T-helper 2 cell treated with Interferon-gamma antibody and Interleukin-4, amounts not matched to agents 5 μg/mL and 100 μg/mL, for 36 hours (primary cell): ENCODE results near the gene ZPBP2.
"Not testable (repeated sequence)": the region's sequence is repeated elsewhere in the genome, so short reads cannot be mapped to it uniquely, and the experiment has no call there.

ENCODE experiments used
- DNase-seq: peaks from one replicate; pipeline ENCODE4 v3.0.0; 2021; ENCODE audit warnings: low spot score
- H3K27ac Mint-ChIP-seq: one replicate; pipeline ENCODE4 v1.8.0; 2021; ENCODE audit warnings: mild to moderate bottlenecking, mixed read lengths
- H3K27me3 Mint-ChIP-seq: one replicate; pipeline ENCODE4 v1.8.0; 2021; ENCODE audit warnings: low read depth, mixed read lengths
- H3K36me3 Mint-ChIP-seq: one replicate; pipeline ENCODE4 v1.8.0; 2021; ENCODE audit warnings: low read depth, mixed read lengths
- H3K4me1 Mint-ChIP-seq: one replicate; pipeline ENCODE4 v1.8.0; 2021; ENCODE audit warnings: low read depth, mixed read lengths
- H3K4me3 Mint-ChIP-seq: one replicate; pipeline ENCODE4 v1.8.0; 2022; ENCODE audit warnings: mild to moderate bottlenecking, moderate library complexity, mixed read lengths
- H3K9me3 Mint-ChIP-seq: one replicate; pipeline ENCODE4 v1.8.0; 2021; ENCODE audit warnings: mixed read lengths

Gene ZPBP2

GRCh38 chr17:39838784-39839183 lies 29.2 kb upstream of the ZPBP2 start:
- Mint-ChIP-seq H3K9me3 (peaks cover 36% of the 10 kb centered on the region), H3K27ac (no peak overlapping the region), H3K36me3 (peaks cover 54% of the 10 kb centered on the region), H3K27me3 (no peaks in the 10 kb centered on the region), H3K4me3 (no peak overlapping the region), H3K4me1 (peaks cover 17% of the 10 kb centered on the region)
- DNase-seq = no peak

DNA sequence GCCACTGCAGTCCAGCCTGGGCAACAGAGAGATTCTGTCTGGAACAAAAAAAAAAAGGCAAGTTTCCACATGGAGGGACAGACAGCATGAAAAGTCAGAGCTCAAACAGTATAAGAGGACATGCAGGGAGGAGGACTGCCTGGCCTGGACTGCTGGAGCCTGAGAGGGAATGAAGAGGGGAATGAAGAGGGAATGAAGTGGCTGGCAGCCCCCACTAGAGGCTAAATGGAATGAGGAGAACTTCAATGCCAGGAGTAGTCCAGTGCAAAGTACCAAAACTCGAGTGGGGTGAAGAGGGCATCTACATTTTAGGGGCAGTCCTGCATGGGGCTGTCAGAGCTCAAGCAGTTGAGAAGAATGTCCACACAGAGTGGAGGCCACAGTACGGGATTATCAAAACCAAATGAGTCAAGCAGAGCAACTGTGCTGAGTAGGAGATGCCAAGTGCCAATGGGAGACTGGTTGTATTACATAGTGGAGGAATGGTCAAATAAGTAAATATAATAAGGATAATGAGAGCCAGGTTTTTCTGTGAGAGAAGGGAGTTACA lies 26.8 kb upstream of the ZPBP2 start:
- no peak for DNase-seq
- Mint-ChIP-seq H3K36me3 (peaks cover 42% of the 10 kb centered on the region), H3K4me1 (peaks cover 29% of the 10 kb centered on the region), H3K9me3 (peaks cover 24% of the 10 kb centered on the region), H3K4me3 (no peak overlapping the region), H3K27ac (no peak overlapping the region), H3K27me3 (no peaks in the 10 kb centered on the region)

DNA sequence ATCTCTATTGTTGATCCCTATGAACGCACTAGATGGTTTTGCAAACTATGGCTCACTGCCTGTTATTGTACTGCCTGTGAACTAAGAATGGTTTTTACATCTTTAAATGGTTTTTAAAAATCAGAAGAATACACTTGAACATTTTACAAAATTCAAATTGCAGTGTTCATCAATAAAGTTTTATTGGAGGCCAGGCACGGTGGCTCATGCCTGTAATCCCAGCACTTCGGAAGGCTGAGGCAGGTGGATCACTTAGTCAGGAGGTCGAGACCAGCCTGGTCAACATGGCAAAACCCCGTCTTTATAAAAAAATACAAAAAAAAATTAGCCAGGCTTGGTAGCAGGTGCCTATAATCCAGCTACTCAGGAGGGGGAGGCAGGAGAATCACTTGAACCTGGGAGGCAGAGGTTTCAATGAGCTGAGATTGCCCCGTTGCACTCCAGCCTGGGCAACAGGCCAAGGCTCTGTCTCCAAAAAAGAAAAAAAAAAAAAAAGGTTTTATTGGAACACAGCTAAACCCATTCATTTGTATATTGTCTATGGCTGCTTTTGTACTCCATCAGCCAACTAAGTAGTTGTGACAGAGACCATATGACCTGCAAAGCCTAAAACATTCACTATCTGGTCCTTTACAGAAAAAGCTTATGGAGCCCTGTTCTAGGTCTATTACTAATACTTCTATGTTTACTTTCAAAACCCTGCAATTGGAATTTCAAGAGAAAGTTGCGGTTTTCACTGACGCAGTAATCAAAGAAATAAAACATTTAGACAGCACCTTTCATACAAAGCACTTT lies 22.8 kb upstream of the ZPBP2 start:
- Mint-ChIP-seq H3K27ac (no peak overlapping the region), H3K27me3 (no peaks in the 10 kb centered on the region), H3K36me3 (peaks cover 25% of the 10 kb centered on the region), H3K4me3 (no peak overlapping the region), H3K4me1 (peaks cover 52% of the 10 kb centered on the region), H3K9me3 (peaks cover 4% of the 10 kb centered on the region)
- no peak for DNase-seq

DNA sequence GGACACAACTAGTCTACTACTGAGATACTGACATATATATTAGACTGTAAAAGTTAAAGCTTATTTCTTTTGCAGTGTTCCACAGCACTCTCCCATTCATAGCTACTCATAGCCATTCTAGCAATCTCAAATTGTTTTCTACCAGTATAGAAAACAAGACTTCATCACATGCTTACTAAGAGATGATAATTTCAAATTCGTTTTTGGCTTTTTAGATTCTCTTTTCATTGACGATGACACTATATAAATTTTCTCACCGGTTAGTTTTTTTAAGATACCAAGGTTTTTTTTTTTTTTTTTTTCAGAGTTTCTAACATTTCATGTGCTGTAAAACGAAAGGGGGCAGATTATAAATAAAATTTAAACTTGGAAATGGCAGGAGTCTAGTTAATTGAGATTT lies 21.8 kb upstream of the ZPBP2 start:
- Mint-ChIP-seq H3K4me3 (no peak overlapping the region), H3K9me3 (no peaks in the 10 kb centered on the region), H3K27me3 (no peaks in the 10 kb centered on the region), H3K4me1 (peaks cover 50% of the 10 kb centered on the region), H3K27ac (no peak overlapping the region), H3K36me3 (peaks cover 17% of the 10 kb centered on the region)
- DNase-seq = no peak

DNA sequence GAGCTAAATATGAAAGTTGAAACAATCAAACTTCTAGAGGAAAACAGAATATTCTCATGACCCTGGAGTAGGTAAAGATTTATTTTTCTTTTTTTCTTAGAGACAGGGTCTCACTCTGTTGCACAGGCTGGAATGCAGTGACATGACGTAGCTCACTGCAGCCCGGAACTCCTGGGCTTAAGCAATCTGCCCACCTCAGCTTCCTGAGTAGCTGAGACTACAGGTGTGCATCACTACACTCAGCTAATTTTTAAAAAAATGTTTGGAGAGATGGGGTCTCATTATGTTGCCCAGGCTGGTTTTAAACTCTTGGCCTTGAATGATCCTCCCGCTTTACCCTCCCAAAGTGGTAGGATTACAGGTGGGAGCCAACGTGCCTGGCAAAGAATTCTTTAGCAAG lies 19.4 kb upstream of the ZPBP2 start:
- Mint-ChIP-seq H3K27ac (no peak overlapping the region), H3K4me1 (peaks cover 45% of the 10 kb centered on the region), H3K4me3 (no peak overlapping the region), H3K36me3 (peaks cover 14% of the 10 kb centered on the region), H3K27me3 (no peaks in the 10 kb centered on the region), H3K9me3 (no peaks in the 10 kb centered on the region)
- no peak for DNase-seq

DNA sequence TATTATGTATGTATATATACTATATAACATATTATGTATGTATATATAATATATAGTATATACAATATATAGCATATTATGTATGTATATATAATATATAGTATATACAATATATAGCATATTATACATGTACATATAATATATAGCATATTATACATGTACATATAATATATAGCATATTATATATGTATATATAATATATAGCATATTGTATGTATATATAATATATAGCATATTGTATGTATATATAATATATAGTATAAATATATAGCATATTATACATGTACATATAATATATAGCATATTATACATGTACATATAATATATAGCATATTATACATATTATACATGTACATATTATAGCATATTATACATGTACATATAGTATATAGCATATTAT lies 17.8 kb upstream of the ZPBP2 start:
- not testable (repeated sequence) for H3K27ac Mint-ChIP-seq, H3K27me3 Mint-ChIP-seq, DNase-seq, H3K4me3 Mint-ChIP-seq, H3K9me3 Mint-ChIP-seq
- Mint-ChIP-seq H3K36me3 (peaks cover 17% of the 10 kb centered on the region), H3K4me1 (peaks cover 43% of the 10 kb centered on the region)

DNA sequence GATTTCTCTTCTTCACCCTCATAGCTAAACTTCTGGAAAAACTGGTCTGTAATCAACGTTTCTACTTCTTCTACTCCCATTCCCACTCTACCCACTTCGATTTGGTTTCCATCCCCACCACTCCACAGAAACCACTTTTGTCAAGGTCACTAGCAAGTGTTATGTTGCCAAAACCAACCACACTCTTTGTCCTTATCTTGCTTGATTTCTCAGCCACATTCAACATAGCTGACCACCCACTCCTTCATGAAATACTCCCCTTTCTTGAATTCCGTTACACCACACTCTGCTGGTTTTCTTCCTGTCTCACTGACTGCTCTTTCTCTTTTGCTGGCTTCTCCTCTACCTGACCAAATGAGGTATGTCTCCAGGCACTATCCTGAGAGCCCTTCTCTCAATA lies 15.8 kb upstream of the ZPBP2 start:
- peak overlapping the region; percentile 17 for H3K27ac Mint-ChIP-seq
- H3K4me3 Mint-ChIP-seq = peak overlapping the region; percentile 42
- H3K36me3 Mint-ChIP-seq = peaks cover 16% of the 10 kb centered on the region
- no peaks in the 10 kb centered on the region for H3K9me3 Mint-ChIP-seq
- H3K4me1 Mint-ChIP-seq = peaks cover 37% of the 10 kb centered on the region
- peak; percentile 15 for DNase-seq
- H3K27me3 Mint-ChIP-seq = no peaks in the 10 kb centered on the region

GRCh38 chr17:39854909-39855308 lies 13.1 kb upstream of the ZPBP2 start:
- Mint-ChIP-seq H3K4me1 (peaks cover 22% of the 10 kb centered on the region), H3K36me3 (peaks cover 10% of the 10 kb centered on the region), H3K4me3 (no peak overlapping the region), H3K27ac (no peak overlapping the region), H3K27me3 (no peaks in the 10 kb centered on the region), H3K9me3 (no peaks in the 10 kb centered on the region)
- DNase-seq = no peak

- not testable (repeated sequence) for H3K27me3 Mint-ChIP-seq, H3K27ac Mint-ChIP-seq, H3K4me3 Mint-ChIP-seq, DNase-seq, H3K9me3 Mint-ChIP-seq
- peaks cover 27% of the 10 kb centered on the region for H3K4me1 Mint-ChIP-seq
- peaks cover 10% of the 10 kb centered on the region for H3K36me3 Mint-ChIP-seq
Measured at GRCh38 chr17:39855911-39856649, 11.9 kb upstream of the ZPBP2 start.

DNA sequence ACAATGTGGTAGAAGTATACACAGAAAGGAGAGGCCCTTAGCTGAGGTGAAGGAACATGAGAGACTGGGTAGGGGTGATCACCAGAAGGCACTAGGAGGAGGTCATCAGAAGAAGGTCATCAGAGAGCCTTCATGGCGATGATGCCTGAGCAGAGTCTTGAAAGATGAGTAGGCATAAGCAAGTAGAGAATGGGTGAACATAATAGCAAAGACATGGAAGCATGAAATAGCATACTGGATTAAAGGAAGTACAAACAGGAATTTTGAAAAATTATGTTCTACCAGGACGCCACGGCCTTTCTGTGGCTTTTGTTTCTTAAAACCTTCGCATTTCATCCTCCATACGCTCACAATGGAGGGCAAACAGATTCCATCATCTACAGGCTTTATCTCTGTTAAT lies 6.8 kb upstream of the ZPBP2 start:
- Mint-ChIP-seq H3K27me3 (no peaks in the 10 kb centered on the region), H3K9me3 (no peaks in the 10 kb centered on the region), H3K4me3 (peak overlapping the region; percentile 71), H3K36me3 (peaks cover 3% of the 10 kb centered on the region), H3K27ac (peak overlapping the region; percentile 75), H3K4me1 (peaks cover 41% of the 10 kb centered on the region)
- no peak for DNase-seq

- H3K36me3 Mint-ChIP-seq = peaks cover 3% of the 10 kb centered on the region
- no peak for DNase-seq
Measured at GRCh38 chr17:39863244-39863917, 4.6 kb upstream of the ZPBP2 start.

GRCh38 chr17:39863918-39864746 lies 3.9 kb upstream of the ZPBP2 start, which contains the start of gene IKZF3:
IKZF3 (minus strand) TSS chr17:39864312; CDS start chr17:39864126, 186 bp downstream.
- peak; percentile 89 for DNase-seq
- no peaks in the 10 kb centered on the region for H3K27me3 Mint-ChIP-seq
- H3K4me1 Mint-ChIP-seq = peaks cover 53% of the 10 kb centered on the region
- H3K9me3 Mint-ChIP-seq = peaks cover 3% of the 10 kb centered on the region
- peaks cover 3% of the 10 kb centered on the region for H3K36me3 Mint-ChIP-seq
- peak within 1 kb of the TSS; percentile 79 for H3K27ac Mint-ChIP-seq
- H3K4me3 Mint-ChIP-seq = peak within 1 kb of the TSS; percentile 83

More at GRCh38 chr17:39863244-39863917, 4.6 kb upstream of the ZPBP2 start:
- peaks cover 53% of the 10 kb centered on the region for H3K4me1 Mint-ChIP-seq
- H3K27me3 Mint-ChIP-seq = no peaks in the 10 kb centered on the region
- peak overlapping the region; percentile 79 for H3K27ac Mint-ChIP-seq
- H3K4me3 Mint-ChIP-seq = peak overlapping the region; percentile 83
- H3K9me3 Mint-ChIP-seq = peaks cover 3% of the 10 kb centered on the region
